Bone marrow (tissue), 2 donors: Measurements from ENCODE around the gene HOMER3.
"Not testable (repeated sequence)": the region's sequence is repeated elsewhere in the genome, so short reads cannot be mapped to it uniquely, and the experiment has no call there.

Source experiments
- DNase-seq, 2 donors: peaks; one replicate each; lab custom pipeline; 2025; lab: John Stamatoyannopoulos, UW

Gene HOMER3

GRCh38 chr19:18952364-18953003 lies 11.5 kb upstream of the HOMER3 start:
- not testable (repeated sequence) for DNase-seq

DNA sequence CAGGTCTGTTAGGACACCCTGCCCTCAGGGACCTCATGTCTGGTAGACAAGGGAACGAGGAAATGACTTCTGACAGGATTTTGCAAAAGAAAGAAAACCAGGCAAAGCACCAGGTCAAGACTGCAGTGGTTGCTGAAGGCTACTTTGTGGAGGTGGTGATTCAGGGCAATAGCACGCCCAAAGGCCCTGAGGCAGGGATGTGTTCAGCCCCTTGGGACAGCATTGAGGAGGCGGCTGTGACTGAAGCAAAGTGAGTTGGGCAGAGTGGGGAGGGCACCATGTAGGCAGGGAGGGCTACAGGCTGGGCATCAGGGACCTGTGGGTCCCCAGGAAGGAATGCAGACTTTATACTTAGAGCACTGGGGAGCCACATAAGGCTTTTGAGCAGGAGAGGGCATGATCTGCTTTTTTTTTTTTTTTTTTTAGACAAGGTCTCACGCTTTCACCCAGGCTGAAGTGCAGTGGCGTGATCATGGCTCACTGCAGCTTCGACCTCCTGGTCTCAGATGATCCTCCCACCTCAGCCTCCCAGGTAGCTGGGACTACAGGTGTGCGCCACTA lies 10.8 kb upstream of the HOMER3 start:
- DNase-seq: no peak

GRCh38 chr19:18949858-18950257 lies 8.8 kb upstream of the HOMER3 start:
- no peak for DNase-seq

- DNase-seq: no peak
These were observed 7.9 kb upstream of the HOMER3 start for GRCh38 chr19:18948976-18949356.

- no peak for DNase-seq
These were observed 7.3 kb upstream of the HOMER3 start for GRCh38 chr19:18948075-18948975.

GRCh38 chr19:18946918-18947317 lies 5.9 kb upstream of the HOMER3 start:
- DNase-seq: no peak

DNA sequence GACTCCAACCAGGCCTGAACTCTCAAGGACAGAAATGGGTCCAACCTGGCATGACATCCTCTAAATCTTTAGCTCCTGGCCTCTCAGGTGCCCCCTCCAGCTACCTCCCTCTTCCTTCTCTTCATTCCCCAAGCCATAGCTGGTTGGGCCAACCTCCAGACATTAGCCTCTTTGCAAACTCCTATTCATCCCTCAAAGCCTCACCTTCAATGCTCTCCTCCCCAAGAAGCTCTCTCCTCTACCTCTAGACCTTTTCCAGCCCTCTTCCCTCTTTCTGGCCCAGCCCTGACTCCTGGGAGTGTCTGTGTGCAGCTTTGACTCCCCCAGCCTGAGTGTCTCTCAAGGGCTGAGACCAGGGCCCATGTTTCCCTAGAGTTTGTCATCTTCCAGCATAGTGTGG lies 5.3 kb upstream of the HOMER3 start:
- no peak for DNase-seq

- DNase-seq: no peak
These were observed 4.3 kb upstream of the HOMER3 start for GRCh38 chr19:18945297-18945696.

DNA sequence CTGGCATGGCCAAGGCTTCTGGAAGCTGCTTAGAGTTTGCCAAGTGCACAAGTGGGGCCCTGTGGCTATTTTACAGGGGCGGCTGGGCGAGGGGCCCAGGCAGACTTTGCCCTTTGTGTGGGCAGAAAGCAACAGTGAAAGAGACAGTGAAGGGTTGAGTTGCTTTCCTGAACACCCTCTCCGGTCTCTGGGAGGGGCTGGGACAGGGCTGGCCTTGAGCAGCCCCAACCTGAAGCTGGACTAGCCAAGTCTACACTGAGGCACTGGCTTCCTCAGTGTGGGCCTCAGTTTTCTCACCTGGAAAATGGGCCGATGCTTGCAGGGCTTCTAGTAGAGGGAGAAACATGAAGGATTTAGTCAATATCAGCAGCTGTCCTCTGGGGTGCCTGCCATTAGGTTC lies 2.4 kb upstream of the HOMER3 start:
- DNase-seq: no peak

GRCh38 chr19:18942692-18943091 lies 1.7 kb upstream of the HOMER3 start:
- DNase-seq: no peak

DNA sequence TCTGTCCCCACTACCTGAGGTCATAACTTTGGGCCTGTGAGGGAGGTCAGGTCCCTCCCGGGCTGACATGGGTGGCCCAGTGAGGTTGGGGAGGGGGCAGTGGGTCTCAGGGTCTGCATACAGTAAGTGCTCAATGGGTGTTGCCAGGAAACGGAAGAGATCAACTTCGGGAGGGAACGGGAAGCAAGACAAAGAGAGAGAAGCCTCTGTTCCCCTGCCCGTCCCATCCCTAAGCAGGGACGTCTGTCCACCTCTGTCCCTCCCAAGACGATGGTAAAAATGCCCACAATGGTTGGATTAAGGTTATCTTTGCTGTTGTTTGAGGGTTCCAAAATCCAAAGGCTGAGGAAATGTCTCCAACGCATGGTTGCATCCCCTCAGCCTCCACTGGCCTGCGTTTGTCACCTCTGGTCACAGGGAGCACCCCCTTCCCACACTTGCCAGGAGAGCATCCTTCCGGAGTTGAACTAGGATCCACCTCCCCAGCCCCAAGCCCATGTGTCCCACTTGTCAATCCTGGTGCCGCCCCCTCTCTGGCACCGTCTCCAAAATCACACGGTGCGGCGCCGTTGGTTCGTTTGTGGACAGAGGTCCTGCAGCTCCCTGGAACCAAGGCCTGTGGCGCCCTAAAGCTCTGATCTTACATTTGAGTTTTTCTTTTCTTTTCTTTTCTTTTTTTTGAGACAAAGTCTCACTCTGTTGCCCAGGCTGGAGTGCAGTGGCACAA lies 774 bp upstream of the HOMER3 start:
- no peak for DNase-seq

DNA sequence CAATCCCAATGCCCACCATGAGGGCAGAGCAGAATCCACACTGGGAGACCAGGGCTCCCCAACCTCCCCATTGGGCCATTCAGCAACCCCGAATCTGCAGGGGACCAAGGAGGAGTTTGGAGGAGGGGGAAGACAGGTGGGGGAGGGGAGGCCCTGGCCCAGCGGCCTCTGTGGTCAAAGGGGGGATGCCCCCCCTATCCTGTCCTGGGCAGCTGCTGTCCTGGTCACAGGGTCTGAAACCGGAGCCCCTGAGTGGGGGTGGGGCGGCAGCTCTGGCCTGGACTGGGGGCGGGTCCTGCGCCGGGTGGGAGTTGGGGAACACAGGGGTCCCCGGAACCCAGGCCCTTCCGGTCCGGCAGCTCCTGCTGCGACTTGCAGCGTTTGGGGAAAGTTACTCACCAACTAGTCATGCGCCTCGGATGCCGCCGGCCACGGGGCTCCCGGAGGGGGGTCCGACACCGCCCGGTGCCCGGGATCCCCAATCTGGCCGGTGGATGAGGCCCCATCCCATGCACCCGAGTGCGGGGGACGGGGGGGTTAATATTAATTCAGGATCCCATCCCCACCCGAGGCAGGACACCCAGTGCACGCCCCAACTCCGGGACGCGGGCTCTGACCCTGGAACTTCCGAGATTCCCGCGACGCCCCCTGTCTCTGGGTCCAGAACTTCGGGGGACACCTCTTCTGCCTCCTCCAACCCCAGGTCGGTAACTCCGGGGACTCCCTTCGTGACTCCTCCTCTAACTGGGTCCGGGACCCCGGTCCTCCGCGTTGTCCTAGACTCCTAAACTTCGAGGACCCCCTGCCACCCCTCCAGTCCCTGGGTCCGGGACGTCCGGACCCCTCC lies 872 bp downstream of the HOMER3 start:
- peak in 1 of 2 donors; percentile 50 for DNase-seq

DNA sequence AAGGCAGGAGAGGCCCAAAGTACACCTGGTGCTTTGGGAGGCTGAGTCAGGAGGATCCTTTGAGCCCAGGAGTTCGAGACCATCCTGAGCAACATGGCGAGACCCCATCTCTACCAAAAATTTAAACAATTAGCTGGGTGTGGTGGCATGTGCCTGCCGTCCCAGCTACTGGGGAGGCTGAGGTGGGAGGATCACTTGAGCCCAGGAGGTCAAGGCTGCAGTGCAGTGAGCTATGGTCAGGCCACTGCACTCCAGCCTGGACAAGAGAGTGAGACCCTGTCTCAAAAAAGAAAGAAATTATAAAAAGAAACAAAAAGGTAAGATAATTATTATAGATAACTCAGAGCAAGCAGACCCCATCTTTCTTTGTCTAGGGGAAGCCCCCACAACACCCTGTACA lies 1.9 kb downstream of the HOMER3 start:
- no peak for DNase-seq

DNA sequence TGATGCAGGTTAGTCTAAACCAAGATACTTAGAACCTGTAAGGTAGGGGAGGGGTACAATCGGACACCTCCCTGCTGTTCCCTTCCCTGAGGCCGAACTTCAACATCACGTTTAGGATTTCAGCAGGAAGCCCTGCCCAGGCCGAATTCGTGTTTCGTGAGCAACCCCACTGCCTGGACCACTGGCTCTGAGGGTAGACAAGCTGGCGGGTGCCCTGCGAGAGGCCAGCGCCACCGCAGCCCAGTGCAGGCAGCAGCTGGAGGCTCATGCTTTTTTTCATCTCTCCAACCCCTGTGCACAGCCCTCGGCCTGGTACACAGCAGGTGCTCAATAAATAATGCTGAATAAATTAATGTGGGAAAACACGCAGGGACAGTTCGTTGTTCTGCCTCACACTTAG lies 7.7 kb downstream of the HOMER3 start:
- no peak for DNase-seq

DNA sequence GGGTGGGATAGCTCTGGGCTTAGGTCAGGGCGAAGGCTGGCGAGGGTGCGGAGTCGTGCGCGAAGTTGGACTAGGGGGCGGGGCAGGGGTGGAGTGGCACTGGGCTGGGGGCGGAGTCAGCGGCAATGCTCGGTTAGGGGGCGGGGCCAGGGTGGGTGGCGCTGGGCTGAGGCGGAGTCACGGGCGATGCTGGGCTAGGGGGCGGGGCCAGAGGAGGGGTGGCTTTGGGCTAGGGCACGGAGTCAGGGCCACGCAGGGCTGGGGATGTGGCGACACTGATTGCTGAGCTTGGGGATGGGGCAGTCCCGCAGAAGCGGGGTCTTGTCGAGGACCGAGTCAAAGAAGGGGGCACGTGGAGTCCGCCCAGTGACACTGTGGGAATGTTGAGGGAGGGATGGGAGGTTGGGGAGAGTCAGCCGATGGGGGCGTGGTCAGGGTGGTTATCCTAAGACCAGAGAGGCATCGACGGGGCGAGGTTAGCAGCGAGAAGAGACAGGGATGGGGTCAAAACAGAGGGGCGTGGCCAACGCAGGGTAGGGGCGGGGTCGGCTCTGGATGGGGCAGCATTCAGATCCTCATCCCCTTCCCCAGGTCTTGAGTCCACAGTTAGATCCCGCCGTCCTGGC lies 8.7 kb downstream of the HOMER3 start:
- peak in 1 of 2 donors; percentile 83 for DNase-seq

DNA sequence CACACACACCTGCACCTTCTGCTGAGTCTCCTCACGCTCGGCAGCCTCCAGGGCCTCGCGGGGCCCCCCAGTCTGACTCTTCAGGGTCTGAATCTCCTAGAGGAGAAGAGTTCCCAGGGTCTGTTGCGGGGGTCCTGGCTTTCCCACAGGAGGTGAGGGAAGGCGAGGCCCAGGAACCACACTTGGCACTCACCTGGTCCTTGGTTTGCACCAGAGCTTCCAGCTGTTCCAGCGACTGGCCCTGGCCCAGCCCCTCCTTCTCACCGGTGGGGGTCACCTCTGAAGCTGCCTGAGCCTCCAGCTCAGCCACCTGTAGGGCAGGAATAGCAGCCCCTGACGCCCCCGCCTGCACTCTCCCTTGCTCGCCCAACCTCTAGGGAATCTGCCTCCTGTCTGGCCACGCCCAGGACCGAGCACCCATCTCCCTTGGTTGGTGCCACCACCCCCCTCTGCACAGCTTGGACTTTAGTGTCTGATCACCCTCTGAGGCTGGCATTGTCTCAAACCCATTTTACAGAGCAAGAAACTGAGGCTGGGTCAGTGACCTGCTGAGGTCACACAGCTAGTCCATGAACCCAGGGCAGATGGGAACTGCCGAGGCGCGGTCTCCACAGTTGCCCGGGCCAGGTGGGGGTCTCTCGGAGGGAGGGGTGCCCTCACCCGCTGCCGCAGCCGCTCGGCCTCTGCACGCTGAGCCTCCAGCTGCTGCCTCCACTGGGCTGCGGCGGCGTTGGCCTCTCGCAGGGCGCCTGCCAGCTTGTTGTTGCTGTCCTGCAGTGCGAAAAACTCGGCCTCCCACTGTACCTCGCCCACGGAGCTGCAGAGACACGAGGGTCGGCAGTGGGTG lies 9.5 kb downstream of the HOMER3 start:
- no peak for DNase-seq

DNA sequence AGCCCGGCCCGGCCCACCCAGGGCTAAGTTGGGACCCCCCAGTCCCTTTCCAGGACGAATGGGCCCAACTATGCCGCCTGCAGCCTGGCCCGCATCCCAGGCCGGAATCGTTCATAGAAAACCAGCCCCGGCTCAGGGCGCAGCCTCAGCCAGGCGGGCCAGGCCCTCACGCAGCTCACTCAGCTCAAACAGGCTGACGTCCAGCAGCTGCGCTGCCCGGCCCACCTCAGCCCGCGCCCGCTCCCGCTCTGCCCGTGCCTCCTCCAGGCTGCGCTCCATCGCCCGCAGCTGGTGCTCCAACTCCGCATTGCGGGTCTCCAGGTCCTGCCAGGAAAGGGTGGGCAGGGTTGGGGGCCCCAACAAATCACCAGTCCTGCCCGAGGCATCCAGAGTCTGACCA lies 11.7 kb downstream of the HOMER3 start:
- DNase-seq: no peak

GRCh38 chr19:18928018-18928805 lies 12.8 kb downstream of the HOMER3 start:
- no peak for DNase-seq

DNA sequence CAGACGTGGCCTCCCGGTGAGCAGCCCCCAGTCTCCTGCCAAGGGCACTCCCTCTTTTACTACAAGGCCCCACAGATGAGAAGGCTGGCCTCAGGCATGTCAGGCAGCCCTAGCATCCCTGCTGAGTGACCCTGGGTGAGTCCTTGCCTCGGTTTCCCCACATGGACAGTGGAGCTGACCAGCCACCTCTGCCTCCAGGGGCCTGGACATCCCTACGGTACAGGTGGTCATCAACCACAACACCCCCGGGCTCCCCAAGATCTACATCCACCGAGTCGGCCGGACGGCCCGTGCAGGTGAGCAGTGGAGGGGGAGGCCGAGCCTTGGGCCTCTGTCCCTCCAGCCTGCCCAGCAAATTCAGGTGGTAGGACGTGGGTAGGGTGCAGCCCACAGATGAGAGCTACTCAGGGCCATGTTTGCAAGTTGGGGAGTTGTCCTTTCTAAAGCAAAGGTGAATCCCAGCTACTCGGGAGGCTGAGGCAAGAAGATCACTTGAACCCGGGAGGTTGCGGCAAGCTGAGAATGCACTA lies 16.3 kb downstream of the HOMER3 start:
- no peak for DNase-seq
